NCI-H2227 (cell line): ENCODE results near the gene CLSTN2.
A peak's percentile ranks its signal among the peaks of the same experiment; 100 is the strongest.

Experiments
- DNase-seq: peaks from one replicate; lab custom pipeline; 2025; ENCODE audit not compliant: unreplicated experiment; lab: John Stamatoyannopoulos, UW

Gene CLSTN2

DNA sequence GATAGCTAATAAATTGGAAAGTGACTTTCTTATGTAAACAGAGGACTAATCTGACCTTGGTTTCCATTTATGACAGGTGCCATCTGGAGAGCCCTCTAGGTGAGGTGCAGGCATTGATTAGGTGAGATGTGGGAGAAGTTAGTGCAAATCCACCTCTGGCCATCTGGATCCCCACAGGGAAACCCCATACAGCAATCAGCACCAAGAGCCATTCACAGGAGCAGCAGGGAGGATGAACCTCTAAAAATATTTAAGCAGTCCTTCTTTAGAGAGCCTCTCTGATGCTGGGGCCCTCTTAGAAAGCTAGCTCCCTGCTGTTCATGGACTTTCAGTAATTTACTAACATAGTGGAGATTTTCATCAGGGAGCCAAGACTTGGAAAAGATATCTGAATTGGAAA, 69.3 kb downstream of the CLSTN2 start:
- no peak for DNase-seq

DNA sequence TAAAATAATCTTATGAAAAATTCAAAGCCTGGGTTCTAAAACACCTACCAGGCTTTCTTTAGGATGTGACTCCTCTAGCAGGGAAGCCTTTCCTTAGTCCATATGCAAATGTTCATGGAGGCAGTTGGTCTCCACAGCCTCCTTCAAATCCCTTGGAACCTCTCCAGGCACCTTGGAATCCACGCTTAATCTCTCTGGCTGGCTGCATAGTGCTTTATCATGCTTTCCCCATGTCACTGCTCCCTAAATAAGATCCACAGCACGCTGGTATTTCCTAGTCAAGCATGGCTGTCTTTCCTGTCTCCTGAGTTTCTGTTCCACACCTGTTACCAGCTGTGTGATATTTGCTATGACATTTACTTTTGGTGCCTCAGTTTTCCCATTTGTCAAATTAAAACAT, 71.3 kb downstream of the CLSTN2 start:
- no peak for DNase-seq

DNA sequence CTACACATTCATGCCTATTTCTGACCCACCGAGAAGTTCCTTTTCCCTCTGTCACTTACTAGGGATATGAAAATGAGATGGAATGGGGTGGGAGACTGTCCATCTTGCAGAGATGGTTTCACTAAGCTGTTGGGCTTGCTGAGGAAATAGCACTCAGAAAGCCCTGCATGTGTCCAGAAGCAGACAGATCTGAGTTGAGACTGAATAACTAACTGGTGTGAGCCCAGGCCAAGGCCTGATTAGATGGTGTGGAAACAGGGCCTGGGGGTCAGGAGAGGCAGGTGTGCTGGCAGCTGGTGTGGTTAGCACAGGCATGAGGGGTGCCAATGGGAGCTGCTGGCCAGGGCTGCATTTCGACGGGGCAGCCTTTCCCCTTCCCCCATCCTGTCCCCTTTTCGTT, 72.1 kb downstream of the CLSTN2 start:
- no peak for DNase-seq

DNA sequence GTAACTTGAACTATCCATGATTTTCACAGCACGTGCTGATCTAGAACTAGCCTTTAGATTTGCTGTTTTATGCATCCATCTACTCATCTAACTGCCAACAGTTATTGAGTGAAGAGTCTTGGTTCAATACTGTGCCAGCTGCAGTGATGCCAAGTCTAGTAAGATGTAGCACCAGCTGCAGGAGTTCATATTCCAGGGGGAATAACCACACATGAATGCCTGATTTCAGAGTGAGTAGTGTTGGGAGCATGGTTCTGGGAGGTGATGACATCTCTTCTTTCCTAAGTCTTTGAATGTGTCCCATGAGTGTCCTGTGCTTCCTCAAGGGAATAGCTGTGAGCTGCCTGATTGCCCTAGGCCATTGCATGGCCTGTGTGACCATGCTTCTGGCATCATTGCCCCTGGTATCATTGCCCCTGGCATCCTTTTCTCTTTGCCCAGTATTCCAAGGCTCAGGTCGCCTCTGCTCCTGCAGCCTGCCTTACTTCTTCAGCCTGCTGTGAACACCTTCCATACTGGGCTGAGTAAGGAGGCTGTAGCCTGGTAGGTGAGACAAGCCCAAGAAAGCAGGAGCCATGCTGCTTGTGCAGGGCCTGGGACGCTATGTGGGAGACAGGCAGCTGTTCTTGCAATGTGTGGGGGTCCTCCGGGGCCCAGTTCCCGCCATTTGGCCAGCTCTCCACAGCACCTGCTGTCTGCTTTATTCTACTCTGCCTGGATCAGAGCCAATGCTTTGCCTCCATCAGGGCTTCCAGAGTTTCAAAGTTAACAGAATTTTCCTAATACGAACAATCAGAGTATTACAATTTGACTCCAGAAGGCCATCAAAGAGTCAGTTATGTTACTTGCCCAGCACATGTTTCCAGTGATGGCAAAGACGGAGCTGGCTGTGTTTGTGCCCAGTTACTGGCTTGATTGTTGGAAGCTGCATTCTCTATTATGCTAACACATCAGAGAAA, 73.2 kb downstream of the CLSTN2 start:
- no peak for DNase-seq

DNA sequence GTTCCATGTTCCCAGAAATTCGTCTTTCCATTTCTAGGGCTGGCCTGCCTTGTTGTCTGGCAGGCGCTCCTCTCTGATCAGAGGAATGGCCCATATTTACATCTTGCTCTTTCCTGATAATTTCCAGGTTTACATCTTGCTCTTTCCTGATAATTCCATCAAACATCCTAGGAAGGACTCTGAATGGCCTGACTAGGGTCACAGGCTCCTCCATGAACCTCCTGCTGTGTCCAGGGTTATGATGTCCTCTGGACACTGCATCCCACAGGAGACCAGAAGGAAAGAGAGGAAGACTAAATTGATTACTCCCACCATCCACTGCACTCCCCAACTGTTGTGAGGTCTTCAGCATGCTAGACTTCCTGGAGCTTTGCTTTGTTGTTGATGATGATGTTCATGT, 75.4 kb downstream of the CLSTN2 start:
- DNase-seq: no peak

DNA sequence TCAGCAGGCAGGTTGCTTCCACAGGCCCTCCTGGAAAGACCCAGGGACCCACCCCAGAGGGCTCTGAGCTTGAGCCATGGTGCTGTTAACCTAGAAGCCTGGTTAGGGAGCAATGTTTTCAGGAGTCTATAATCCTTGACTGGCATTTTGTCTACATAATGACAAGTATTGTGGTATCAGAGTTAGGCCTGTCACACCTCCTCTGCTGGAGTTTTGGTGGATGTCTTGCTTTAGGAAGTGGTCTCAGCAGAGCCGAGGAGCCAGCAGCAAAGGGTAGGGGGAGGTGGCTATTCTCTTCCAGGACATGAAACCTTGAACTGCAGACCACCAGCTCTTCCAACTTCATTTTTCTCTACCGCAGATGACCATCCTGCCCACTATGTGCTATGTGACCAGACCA, 76.1 kb downstream of the CLSTN2 start:
- DNase-seq: no peak

DNA sequence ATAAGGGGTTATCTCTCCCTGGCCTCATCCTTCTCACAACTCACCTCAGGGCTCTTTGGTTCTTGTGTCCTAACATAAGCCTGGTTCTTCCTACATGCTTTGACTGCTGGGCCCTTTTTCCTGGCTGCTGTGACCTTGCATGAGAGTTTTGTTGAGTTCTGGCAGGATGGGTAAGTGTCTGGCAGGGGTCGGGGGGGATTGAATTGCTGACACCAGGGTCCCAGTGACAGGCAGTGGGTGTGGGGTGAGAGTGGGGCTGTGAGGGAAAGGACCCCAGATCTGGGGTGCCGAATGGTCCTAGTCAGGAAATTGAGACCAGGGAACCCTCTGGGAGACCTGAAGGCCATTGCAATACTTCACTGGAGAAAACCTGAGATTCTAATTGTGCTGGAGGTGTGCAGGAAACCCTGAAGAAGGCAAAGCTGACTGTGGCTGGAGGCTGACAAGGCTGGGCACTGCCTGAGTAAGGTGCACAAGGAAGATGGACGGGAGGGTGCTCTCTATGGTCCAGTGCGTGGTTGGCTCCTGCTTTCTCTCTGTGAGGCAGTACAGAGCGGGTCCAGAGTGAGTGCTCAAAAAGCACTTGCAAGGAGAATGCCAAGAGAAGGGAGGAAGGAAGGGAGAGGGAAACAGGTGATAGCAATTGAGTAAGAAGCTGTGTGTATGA, 76.8 kb downstream of the CLSTN2 start:
- no peak for DNase-seq

DNA sequence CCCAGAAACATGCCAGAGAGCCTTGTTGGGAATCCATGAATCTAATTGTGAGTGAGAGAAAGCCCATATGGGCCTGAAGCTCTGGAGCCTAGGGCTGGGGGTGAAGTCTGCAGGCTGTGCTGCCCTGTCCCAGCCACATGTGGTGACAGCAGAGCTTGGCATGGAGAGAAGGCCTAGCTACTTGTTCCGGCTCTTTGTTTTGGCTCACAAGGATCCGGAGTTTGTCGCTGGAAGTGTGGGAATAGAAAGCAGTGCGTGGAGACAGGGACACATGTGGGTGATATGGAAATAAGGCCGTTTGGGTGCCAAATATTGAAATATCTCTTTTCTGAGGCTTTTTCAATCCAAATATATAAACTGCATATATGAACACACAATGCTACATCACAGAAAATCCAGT, 78.2 kb downstream of the CLSTN2 start:
- DNase-seq: no peak

DNA sequence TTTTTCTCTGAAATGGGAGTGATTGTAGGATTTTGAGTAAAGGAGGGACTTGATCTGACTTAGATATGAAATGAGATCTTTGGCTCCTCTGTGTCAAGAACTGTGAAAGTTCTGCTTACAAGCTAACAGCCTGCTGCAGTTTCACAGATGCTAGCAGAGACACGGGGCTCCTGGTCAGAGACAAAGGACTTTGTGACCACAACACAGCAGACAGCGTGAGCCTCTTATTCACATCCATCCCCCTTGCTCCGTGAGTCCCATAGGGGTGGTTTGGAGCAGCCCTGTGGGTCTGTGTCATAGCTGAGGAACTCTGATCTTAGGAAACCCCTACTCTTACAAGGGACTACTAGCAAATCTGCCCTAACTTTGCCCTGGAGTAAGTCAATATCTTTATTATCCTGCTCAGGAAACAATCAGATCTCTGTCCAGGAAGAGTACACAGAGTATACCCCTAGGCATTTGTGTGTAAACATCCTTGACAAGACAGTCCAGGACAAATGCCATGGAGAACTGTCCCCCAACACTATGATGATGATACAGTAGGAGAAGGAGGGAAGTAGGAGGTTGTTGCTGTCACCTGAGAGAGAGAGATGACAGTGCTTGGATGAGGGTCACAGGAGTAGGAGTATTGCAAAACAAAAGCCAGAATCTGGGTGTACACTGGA, 80.0 kb downstream of the CLSTN2 start:
- DNase-seq: no peak

DNA sequence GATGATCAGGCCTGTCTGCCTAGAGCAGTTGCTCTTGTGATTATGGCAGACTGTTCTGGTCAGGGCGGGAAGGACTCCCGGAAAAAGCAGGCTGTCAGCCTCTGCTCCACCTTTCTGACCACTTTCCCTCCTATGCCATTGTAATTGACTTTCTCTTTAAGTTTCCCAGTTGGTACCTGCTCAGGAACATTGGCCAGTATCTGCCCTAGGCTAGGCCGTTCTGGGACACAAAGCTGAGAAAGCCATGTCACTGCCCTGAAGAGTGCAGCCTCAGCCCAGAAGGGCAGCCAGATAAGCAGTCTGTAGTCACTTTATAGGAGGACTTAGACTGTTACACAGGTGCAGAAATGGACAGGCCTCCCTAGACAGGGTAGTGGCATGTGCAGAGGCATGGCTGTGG, 80.8 kb downstream of the CLSTN2 start:
- DNase-seq: no peak

DNA sequence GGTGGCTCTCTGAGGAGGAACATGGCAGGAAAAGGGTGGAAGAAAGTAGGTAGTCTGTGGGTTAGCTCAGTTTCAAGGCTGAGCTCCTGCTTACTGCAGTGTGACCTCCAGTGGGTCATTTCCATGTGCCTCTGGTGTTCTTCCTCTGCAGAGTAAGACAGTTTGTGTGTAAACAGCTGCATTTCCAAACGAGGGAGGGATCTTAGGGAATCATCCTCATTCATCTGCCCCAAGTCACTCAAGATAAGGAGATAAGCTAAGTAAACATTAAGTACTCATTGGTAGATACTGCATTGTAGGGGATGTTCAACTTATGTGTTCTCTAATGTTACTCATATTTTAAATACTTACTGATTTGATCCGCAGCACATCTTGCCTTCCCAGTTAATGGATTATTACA, 83.6 kb downstream of the CLSTN2 start:
- no peak for DNase-seq

DNA sequence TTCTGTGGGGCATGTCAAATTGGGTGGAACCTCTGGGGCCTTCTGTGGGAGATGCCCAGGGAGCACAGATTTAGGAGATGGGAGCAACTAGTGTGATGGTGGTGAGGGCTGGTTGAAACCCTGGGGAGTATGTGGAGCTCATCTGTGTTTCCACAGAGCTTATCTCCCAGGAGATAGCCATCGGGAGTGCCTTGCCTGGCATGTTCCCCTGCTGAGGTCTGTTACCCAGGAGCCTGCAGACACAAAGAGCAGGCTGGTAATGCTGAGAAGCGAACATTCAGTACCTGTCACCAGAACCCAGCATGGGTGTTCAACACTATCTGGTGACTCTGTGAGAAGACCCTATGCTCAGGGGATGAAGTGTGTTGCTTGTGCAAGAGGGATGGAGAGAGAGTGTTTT, 85.0 kb downstream of the CLSTN2 start:
- no peak for DNase-seq

DNA sequence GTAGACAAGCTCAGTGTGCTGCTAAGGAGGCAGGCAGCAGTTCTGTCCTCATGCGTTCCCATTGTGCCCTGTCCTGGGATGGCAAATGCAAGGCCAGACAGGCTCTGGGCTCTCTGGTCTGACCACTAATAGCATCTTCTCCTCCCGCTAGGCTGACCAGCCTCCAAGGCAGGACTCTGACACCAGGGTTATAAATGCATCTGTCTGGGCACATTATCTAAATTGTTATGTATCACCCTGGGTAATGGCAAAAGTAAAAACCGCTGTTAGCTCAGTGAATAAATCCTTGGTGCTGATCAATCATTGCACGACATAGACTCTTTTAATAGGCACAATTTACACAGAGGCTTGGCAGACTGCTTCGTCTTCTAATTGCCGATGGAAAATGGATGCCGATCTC, 85.6 kb downstream of the CLSTN2 start:
- DNase-seq: no peak

DNA sequence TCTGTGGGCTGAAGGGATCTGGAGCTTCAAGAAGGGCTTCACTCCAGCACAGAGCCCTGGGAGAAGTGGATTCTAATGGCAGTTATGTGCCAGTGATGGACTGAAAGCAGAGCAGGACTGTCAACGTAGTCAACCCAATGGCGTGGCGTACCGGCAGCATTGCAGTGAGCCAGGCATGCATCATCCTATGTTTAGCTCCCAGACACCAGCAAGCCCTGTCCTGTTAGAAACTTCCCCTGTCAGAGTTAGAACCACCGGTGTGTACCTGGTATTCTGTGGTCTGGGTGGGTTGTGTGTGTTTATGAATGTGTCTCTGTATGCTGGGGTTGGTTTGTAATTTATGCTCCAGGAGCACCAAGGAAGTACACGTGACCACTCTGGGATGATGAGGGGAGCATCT, 86.3 kb downstream of the CLSTN2 start:
- no peak for DNase-seq

DNA sequence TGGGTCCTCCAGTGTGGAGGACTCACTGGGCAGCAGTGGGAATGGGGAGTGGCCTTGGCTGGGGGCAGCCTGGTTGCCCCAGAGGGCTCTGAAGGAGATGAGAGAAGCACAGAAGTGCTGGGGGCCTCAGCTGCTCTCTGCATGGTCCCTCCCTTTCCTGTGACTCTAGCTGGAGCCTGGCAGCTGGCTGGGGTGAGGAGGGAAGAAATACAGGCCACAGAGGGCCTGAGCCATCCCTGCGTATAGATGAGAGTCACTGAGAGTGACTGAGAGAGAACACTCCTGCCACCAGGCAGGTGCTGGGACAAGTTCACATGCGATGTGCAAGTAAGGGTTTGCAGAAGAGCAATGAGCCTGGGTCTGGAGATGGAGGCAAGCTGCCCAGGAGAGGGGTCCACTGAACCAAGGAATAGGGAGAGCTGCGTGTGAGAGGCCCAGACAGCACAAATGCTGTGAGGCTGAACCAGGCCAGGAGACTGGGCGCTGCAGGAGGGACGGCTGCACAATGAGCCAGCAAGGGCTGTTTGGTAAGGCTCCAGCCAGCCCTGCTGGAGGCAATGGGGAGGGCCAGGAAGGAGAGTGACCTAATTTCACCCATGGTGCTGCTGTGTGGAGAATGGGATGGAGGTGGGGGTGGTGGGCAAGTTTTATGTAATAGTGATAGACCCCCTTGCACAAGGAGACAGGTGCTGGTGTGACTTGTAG, 87.2 kb downstream of the CLSTN2 start:
- DNase-seq: no peak

DNA sequence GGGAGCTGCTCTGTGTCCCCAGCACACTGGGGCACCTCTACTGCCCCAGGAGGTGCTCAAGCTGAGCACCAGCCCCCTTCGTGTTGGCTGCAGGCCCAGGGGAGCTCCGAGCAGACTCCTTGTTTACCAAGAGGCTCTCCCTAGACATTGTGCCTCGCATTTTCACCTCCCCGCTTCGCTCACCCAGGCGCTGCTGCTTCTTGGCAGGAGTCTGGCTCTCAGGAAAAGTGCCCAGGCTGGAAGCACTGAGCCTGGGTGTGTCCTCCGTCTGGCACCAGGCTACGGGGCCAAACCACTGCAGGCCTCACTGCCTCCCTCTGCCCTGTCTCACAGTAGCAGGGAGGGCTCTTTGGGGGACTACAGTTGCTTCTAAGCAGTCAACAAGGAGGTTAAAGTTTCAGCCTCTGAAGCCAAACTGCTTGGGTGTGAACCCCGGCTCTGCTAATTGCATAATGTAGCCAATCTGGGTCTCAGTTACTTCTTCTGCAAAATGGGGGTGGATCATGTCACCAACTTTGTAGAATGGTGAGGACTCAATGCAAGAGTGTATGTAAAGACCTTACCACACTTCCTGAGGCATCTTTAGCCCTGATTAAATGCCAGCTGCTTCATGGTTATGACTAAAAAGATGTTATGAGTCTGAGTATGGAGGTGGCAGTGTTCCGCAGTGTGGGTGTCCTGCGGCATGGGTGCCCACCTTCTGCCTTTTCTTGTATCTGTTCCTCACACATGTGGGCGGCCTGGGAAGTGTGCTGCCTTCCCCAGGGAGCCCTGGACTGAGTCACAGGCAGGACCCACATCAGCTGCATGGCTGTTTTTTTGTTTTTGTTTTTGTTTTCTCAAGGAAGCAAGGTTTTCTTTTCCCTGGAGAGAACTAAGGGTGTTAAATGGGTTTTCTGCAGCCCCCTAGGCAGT, 88.9 kb downstream of the CLSTN2 start:
- DNase-seq: no peak

DNA sequence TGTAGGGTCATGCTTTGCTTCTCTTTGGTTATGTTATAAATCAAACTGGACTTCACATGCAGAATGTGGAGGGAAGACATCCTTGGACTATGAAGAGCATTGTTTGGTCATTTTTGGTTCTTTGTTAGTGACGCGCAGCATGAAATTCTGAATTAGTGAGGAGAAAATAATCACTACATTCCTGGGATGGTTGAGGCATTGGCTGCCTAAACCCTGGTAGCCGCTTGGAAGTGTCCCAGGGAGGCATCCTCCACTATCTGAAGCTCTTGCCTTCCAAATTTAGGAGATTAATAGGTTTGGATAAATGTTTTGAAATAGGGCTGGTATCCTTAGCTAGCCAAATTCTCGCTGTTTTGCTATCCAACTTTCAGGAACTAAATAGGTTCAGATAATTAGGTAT, 96.2 kb downstream of the CLSTN2 start:
- no peak for DNase-seq

DNA sequence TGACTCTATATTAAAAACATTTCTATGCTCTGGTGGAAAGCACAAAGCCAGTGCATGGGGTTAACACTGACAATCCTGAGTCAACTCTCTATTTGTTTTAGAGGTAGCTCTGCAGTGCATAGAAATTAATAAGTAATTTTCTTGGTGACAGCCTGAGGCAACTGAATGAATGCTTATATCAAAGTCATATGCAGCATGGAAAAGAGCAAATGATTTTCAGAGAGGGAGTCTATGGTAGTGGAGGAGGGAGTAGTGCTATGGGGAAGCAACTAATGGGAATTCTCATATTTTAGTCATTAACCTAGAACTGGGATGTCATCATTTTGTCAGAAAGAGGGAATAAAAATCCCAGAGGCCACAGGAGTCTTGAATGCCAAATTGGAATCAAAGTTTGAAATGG, 99.1 kb downstream of the CLSTN2 start:
- DNase-seq: no peak

DNA sequence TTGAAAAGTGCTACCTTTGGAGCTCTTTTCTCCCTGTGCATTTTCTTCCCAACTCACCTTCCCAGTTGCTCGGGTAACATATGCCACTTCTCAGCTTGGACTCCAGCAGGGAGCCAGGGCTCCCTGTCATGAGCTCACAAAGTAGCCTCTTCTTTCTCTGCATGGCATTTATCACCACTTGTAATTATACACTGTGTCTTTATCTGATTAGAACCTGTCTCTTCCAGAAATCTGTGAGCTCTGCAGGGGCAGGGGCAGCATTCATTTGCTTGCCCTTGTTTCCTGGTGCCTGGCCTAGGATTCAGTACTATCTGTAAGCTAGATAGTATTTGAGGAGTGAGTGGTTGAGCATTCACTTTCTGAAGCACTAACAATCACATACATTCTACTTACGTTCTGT, 100.9 kb downstream of the CLSTN2 start:
- DNase-seq: peak; percentile 69

DNA sequence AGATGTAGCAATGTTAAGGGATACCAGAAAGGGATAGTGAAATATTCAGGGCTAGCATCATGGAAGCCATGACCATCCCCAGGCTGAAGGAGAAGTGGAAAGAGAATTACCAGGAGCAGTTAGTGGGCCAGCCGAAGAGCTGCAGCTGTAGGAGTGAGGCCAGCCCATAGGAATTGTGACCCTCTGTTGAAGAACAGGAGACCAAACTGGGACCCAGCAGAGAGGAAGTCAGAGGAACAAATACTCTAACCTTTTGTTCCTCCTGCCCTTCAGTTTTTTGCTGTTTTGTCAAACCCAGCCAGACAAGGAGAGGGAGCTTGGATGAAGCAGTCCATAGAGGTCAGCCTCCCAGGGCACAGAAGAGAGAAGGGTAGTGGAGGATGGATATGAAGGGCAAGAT, 115.4 kb downstream of the CLSTN2 start:
- no peak for DNase-seq
